HG03378 (cell line): Measurements from ENCODE around the gene ARSB.

Source experiments
- ATAC-seq: cut with Tn5 transposase; IDR thresholded peaks from one replicate; pipeline ENCODE4 v1.9.1; 2021; ENCODE audit warnings: mild to moderate bottlenecking, moderate library complexity; ENCODE audit not compliant: unreplicated experiment

Gene ARSB

DNA sequence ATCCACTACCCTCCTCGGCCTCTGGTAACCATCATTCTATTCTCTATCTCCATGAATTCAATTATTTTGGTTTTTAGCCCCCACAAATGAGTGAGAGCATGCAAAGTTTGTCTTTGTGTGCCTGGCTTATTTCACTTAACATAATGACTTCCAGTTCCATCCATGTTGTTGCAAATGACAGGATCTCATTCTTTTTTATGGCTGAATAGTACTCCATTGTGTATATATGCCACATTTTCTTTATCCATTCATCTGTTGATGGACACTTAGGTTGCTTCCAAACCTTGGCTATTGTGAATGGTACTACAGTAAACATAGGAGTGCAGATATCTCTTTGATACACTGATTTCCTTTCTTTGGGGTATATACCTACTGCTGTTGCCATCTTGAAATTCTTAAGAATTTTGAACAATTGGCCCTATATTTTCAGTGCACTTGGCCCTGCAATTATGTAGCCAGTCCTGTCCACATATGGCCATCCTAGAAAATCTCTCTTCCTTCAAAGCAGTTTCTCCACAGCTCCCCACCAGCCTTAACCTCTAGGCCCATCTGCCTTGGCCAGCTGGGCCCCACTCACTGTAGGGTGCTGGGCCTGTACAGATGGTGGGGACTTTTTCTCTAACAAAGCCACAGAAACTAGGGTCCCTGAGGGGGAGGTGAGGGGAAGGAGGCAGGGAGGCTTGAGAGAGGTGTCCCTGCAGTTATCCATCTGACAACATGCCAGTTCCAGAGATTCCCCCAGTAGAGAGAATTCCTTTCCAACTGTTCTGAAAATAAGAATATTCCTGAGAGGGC is 254.6 kb downstream of the ARSB start:
- no peak for ATAC-seq

DNA sequence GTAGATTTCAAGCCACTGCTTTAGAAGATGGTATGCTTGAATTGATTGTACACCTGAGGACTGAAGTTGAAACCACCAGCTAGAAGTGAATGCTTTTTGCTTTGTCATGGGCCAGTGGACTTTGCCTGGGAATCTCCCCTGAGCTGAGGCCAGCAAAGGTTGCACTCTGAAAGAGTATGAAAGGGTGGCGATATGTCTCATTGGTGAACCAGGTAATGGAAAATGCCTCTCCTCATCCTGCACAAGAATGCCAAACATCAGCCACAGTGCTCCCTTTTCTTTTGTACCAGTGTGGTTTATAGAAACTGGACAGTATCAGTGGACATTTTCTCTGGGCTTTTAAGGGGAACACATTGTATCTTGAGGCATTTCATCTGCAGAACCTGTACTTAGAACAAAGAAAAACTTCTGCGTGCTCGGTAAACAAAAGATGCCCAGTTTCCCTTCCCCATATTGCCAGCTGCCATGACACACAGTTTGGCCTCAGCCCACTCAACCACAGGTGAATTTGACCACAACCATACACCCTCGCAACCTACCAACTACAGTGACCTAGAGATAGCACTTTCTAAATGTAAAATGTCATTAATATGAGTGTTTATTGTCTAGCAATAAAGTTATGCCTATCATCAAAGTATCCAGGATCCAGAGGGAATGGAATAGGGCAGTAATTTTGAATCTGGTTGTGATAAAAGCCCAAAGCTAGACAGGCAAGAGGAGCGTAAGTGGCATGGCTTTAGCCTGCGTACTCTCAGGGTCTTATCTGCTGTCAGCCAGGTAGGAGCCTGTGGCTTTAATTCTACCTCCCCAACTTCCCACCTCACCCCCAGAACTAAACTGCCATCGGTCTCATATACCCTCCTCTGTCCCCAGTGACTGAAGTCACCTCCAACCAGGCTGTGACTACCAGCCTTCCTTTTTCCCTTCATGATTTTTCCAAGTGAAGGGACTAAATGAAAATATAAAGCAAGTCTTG is 257.0 kb downstream of the ARSB start:
- peak; percentile 82 for ATAC-seq
